GM18868 (cell line): ENCODE data around the gene OR5V1.
"Not testable (repeated sequence)": the region's sequence is repeated elsewhere in the genome, so short reads cannot be mapped to it uniquely, and the experiment has no call there.

Experiments used
- ATAC-seq: cut with Tn5 transposase; IDR thresholded peaks from one replicate; pipeline ENCODE4 v1.9.1; 2021; ENCODE audit warnings: mild to moderate bottlenecking, moderate library complexity; ENCODE audit not compliant: unreplicated experiment

The OR5V1 gene

DNA sequence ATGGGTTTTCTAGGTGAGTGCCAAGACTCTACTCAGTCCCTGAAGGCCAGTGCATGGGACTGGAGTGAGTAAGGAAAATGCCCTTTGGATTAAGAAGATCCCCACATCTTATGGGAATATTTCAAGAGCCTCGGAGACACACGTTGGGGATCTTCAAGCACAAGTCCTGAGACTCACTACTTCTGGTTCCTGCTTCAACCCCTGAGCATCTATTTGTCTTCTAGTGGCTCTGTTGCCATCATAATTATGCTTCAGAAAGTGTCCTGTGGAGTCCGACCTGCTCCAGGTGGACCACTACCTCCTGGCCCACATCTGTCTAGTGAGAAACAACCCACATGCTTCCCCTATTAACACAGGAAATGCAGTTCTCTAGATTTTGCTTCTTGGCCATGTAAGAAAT lies at the start of gene OR5V1:
Gene OR5V1 (minus strand): TSS at position 101 of the 400 bp plus-strand sequence. CDS start 12,670 bp downstream, outside the sequence.
- no peak for ATAC-seq

DNA sequence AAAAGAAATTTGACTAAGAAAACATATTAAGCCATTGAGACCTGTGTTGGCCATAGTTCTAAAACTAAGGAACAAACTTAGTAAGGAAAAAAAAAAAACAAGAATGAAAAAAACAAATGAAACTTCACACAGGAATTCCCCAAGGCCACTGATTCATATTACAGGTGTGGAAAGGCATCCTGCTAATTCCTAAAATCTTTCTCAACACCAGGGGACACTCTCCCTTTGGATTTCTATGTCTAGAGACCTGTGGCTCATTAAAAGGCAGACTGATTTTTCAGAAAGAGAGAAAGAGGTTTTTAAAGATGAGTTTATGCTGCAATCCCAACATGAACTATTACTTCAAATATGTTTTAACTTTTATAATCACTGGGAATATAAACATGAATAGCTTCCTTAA lies 45.9 kb upstream of the OR5V1 start, which contains the start of gene OR12D1:
Gene OR12D1 (plus strand): TSS at position 341 of the 400 bp plus-strand sequence.
- no peak for ATAC-seq

DNA sequence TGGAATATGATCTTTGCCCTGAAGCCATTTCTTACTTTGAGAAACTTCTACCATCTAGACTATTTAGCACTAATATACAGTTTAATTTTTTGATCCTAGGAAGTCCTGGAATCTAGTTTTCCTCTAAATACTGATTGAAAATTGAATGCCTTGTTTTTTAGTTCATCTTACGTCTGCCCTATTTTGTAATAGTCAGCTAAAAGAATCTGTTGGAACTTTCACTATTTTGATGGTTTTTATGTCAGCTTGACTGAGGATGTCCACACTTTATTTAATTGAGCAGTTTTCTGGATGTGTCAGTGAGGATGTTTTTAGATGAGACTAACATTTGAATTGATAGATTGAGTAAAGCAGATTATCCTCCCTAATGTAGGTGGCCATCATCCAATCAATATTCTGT lies 35.1 kb upstream of the OR5V1 start:
- ATAC-seq, result no peak

DNA sequence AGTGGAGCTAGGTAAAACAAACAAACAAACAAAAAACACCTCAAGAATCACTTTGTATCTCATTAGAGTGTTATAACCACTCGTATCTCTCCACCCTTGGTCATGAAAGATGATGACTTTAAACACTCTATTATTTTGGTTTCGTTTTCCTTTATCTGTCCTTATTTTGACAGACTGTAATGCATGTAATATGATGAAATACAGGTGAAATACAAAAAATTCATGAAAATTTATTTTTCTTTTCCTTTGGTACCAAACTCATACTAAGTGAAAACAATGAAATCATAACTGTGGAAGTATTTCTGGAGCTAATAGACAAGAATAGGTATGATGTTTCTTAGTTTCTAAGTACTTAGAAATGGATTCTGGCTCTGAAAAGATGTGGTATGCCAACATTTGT lies 30.9 kb upstream of the OR5V1 start:
- no peak for ATAC-seq

DNA sequence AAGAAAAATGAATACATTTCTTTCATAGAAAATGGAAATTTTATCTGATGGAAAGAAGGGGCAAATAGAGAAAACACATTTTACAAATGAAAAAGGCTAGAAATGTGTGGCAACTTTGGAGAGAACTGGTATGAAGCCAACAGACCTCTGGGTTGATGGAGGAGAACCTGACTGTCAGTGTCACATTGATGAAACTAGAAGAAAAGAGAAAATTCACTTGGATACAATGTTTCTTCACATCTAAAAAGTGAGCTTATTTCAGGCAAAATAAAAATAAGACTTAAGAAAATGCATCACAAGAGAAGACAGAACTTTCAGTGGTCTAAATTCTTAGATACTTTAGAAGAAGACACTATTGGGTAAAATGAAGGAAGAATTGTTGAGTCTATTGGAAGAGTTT lies 26.7 kb upstream of the OR5V1 start, which contains the start of gene OR12D2:
Gene OR12D2 (plus strand): TSS at position 301 of the 400 bp plus-strand sequence. CDS start 1,069 bp downstream, outside the sequence.
- no peak for ATAC-seq

DNA sequence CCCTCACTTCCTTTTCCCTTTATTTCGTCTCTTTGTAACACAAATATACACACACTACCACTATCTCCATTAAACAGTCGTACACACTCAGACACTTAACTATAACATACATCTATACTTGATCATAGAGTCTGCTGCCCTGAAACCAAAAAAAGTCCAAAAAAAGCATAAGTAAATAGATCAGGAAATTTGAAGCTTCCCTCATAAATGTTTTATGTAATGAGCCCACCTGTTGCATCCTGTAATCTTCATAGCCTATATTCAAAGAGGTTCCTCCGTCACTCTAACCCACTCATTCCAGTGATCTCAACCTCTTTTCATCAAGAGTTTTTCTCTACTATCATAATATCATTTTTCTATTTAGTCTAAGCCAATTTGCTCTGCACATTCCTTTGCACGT lies 19.9 kb upstream of the OR5V1 start:
- no peak for ATAC-seq

DNA sequence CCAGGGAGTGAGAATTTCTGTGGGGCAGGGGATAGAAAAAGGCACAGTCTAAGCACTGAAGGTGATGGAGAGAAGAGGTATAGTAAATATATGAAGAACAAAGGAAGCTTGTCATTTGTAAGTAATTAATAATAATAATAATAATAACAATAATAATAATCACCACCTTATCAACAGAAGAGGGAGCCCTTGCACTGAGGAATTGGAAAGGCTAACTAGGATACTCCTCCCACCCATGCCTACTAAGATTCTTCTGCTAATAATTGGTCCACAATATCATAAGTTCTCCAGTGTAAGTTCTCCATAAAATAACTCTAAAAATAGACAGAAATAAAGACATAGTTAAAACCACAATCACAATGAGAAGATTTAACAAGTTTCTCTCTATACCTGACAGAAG lies 7.3 kb upstream of the OR5V1 start:
- ATAC-seq, result no peak

DNA sequence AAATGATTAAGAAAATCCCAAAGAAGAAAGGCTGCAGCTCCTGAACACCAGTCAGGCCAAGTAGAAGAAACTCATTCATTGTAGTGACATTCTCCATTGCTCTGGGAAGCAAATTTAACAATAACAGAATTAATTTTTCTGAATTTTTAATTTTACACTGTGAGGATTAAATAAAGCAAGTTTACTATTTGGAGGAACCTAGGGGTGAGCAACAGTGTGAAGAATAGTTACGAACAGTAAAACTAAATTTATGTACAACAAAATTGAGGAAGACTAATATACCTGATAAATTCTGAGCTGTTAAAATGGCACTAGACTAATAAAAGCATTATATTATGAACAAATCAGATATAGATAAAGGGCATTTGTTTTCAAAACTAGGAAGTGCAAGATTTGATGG lies 6.5 kb upstream of the OR5V1 start, which contains the start of gene OR12D3:
Gene OR12D3 (minus strand): TSS at position 101 of the 400 bp plus-strand sequence. CDS start 4 bp downstream, at position 97.
- no peak for ATAC-seq

DNA sequence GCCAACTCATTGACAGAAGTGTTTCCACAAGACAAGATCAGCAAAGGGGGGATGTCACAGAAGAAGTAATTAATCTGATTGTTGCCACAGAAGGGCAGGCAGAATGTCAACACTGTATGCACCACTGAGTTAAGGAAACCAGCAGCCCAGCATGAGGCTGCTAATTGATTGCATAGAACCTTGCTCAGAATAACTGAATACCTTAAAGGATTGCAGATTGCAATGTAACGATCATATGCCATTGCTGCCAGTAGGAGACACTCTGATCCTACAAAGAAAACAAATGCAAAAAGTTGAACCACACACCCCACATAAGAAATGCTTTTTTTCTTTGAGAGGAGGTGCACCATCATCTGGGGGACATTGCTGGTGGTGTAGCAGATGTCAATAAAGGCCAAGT lies 13.1 kb downstream of the OR5V1 start:
- ATAC-seq, result no peak

DNA sequence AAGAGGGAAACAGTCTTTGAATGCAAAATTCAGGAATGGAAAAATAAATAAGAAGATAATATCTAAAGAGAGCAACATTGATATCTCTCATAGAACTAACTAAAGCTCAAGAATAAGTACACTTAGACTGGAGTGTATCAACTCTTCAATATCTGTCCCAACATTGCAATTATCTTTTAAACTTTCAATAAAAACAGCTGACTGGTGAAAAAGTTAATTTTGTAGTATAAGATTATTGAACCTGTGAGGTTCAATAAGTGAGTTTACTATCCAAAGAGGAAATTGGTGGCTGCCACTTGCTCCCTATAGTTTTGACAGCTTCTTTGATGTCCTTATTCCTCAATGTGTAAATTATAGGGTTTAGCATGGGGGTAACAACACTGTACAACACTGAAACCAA lies 13.7 kb downstream of the OR5V1 start:
- no peak for ATAC-seq

DNA sequence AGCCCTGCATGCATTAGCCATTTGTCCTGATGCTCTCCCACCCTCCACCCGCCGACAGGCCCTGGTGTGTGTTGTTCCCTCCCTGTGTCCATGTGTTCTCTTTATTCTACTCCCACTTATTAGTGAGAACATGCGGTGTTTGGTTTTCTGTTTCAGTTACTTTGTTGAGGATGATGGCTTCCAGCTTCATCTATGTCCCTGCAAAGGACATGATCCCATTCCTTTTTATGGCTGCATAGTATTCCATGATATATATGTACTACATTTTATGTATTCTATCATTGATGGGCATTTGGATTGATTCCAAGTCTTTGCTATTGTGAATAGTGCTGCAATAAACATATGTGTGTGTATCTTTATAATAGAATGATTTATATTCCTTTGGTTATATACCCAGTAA lies 19.3 kb downstream of the OR5V1 start:
- ATAC-seq, result not testable (repeated sequence)

DNA sequence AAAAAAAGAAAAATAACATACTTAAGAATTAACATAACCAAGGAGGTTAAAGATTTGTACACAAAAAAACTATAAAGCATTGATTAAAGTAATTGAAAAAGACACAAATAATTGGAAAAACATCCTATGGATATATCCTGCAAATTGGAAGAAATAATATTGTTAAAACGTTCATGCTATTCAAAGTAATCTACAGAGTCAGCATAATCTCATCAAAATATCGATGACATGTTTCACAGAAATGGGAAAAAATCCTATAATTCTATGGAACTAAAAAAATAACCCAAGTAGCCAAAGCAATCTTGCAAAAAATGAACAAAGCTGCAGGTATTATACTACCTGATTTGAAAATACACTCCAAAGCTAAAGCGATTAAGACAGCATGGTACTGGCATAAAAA lies 23.3 kb downstream of the OR5V1 start:
- ATAC-seq, result no peak

DNA sequence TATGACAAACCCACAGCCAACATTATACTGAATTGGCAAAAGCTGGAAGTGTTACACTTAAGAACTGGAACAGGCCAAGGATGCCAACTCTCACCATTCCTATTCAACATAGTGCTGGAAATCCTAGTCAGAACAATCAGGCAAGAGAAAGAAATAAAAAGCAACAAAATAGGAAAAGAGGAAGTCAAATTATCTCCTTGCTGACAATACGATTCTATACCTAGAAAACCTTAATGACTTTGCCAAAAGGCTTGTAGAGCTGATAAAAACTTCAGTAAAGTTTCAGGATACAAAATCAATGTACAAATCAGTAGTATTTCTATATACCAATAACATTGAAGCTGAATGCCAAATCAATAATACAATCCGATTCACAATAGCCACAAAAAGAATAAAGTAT lies 32.4 kb downstream of the OR5V1 start:
- ATAC-seq, result no peak

DNA sequence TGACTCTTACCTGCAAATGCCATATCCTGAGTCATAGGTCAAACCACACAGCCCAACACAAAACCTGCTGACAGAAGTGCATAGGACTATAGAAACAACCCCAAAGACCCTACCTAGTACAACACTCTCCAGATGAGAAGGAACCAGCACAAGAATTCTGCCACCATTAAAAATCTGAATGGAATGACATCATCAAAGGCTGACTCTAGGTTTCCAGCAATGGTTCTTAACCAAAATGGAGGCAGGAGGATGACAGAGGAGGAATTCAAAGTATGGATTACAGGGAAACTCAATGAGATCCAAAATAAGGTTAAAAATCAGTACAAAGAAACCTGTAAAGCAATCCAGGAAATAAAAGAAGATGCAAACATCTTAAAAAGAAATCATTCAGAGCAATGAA lies 36.0 kb downstream of the OR5V1 start:
- no peak for ATAC-seq

DNA sequence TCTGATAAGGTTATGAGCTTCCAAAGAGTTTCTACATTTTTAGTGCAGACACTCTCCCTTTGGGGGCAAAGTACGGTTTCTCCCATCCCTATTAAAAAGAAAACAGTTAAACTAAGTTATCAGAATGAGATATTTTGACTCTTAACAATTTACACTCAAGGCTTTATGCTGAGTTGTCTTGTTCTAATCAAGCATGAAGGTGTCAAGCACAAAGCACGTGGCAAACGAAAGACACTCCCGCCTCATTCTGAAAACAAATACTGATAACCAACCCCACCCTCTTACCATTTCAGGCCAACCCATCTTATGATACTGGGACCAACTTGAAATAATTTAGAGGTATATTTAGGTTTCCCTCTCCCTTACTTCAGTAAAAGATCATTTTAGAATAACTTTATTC lies 42.9 kb downstream of the OR5V1 start:
- no peak for ATAC-seq

DNA sequence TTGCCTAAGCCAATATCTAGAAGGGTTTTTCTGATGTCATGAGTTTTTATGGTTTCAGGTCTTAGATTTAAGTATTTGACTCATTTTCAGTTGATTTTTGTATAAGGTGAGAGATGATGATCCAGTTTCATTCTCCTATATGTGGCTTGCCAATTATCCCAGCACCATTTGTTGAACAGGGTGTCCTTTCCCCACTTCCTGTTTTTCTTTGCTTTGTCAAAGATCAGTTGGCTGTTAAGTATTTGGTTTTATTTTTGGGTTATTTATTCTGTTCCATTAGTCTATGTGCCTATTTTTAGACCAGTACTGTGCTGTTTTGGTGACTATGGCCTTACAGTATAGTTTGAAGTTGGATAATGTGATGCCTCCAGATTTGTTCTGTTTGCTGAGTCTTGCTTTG lies 45.3 kb downstream of the OR5V1 start:
- ATAC-seq, result not testable (repeated sequence)

DNA sequence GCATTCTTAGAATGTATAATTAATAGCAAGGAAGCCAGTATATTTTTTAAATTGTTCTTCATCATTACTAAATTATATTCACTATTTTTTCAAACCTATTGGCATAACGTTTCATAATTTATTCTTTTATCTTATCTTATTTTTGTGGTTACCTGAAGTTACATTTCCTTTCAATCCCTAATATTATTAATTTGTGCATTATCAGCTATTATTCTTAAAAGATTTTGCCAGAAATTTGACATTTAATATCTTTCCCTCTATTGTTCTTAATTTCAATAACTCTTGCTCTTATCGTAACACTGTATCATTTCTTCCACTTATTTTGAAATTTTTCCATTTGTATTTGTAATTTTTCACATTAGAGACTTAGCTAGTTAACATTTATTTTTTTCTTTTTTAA lies 48.7 kb downstream of the OR5V1 start:
- ATAC-seq, result no peak
